IgD-negative memory B cell (primary cell): ENCODE results near the gene ASB5. TPM values are rescaled to one million over a fixed set of nuclear protein-coding genes. Genes with fewer than 3 reads are reported as not detected.

Experiments
- H3K27ac Mint-ChIP-seq, 3 donors: one replicate each; pipeline ENCODE4 v1.8.0; 2020 to 2022; ENCODE audit warnings: mild to moderate bottlenecking in 3 of 3, mixed read lengths in 3 of 3, moderate library complexity in 1 of 3
- H3K27me3 Mint-ChIP-seq: one replicate; pipeline ENCODE4 v1.8.0; 2021; ENCODE audit warnings: mixed read lengths
- H3K36me3 Mint-ChIP-seq: one replicate; pipeline ENCODE4 v1.8.0; 2020; ENCODE audit warnings: mild to moderate bottlenecking, mixed read lengths
- H3K4me1 Mint-ChIP-seq, 3 donors: one replicate each; pipeline ENCODE4 v1.8.0; 2020 to 2022; ENCODE audit warnings: mixed read lengths in 3 of 3, mild to moderate bottlenecking in 1 of 3
- H3K4me3 Mint-ChIP-seq, 4 donors: one replicate each; pipeline ENCODE4 v1.8.0; 2020 to 2022; ENCODE audit warnings: mild to moderate bottlenecking in 4 of 4, mixed read lengths in 4 of 4, moderate library complexity in 3 of 4
- H3K9me3 Mint-ChIP-seq, 3 donors: one replicate each; pipeline ENCODE4 v1.8.0; 2020 to 2021; ENCODE audit warnings: mixed read lengths in 3 of 3, mild to moderate bottlenecking in 1 of 3
- polyA plus RNA-seq: library from polyadenylated mRNA; unstranded; fragments of 300-500 nt; fragmentation: Illumina TruSeq; gene quantifications from one replicate; pipeline ENCODE4 v1.2.3, GENCODE V29; 2021

ASB5 gene
- polyA plus RNA-seq, 1 donor from 2014 or later: not detected

- peaks cover 7% of the 10 kb centered on the region for H3K27me3 Mint-ChIP-seq
- no peaks in the 10 kb centered on the region for H3K4me1 Mint-ChIP-seq
- no peak overlapping the region for H3K27ac Mint-ChIP-seq
- peaks cover 3% of the 10 kb centered on the region for H3K36me3 Mint-ChIP-seq
- no peak overlapping the region for H3K4me3 Mint-ChIP-seq
- no peaks in the 10 kb centered on the region for H3K9me3 Mint-ChIP-seq
Observed at GRCh38 chr4:176186671-176187395, 82.2 kb downstream of the ASB5 start.

GRCh38 chr4:176186067-176186466 is 83.0 kb downstream of the ASB5 start:
- no peaks in the 10 kb centered on the region for H3K9me3 Mint-ChIP-seq
- H3K4me3 Mint-ChIP-seq: no peak overlapping the region
- peaks cover 3% of the 10 kb centered on the region for H3K36me3 Mint-ChIP-seq
- peaks cover 6% of the 10 kb centered on the region for H3K27me3 Mint-ChIP-seq
- no peak overlapping the region for H3K27ac Mint-ChIP-seq
- no peaks in the 10 kb centered on the region for H3K4me1 Mint-ChIP-seq

- no peak overlapping the region for H3K4me3 Mint-ChIP-seq
- peaks cover 3% of the 10 kb centered on the region for H3K36me3 Mint-ChIP-seq
- no peaks in the 10 kb centered on the region for H3K9me3 Mint-ChIP-seq
- no peaks in the 10 kb centered on the region for H3K4me1 Mint-ChIP-seq
- H3K27ac Mint-ChIP-seq: no peak overlapping the region
- H3K27me3 Mint-ChIP-seq: peaks cover 6% of the 10 kb centered on the region
Observed at GRCh38 chr4:176185051-176185450, 84.0 kb downstream of the ASB5 start.

Other genes with a start within 250 kb of the ASB5 start
- 1.3 TPM for gene WDR17, start 203.4 kb downstream of the ASB5 start, polyA plus RNA-seq
- not detected for gene SPATA4, start 73.6 kb downstream of the ASB5 start, polyA plus RNA-seq
- 53.5 TPM for gene SPCS3, start 50.7 kb upstream of the ASB5 start, polyA plus RNA-seq